Measurements from ENCODE around the gene TSHZ1. TPM values are rescaled to one million over a fixed set of nuclear protein-coding genes. Genes with fewer than 3 reads are reported as not detected.

The TSHZ1 gene
- total RNA-seq, 2 experiments from 2014 or later, result 5.9 to 9.5 TPM

DNA sequence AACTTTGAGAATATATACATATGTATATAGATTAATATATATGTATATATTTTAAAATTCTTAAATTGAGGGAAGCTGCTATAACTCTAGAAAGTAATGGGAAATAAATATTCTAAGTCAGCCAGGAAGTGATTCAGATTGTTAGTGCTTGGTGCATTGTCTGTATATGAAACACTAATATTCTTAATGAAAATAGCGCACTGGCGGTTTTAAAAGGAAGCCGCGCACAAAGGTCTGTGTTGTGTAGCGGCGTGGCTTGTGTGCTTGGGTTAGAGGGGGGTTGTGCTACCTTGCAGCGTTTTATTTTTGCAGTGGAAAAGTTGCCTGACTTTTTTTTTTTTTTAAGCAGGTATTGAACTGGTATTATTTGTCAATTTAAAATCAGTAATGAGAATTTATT is 11.3 kb downstream of the TSHZ1 start:
- no peaks in the 10 kb centered on the region for H3K9me2 ChIP-seq (ENCODE audit: insufficient read depth, low read length)
- no peaks in the 10 kb centered on the region for H3K4me1 ChIP-seq (ENCODE audit: insufficient read depth, low read length, poor library complexity, severe bottlenecking)
- no peaks in the 10 kb centered on the region for H3K9me3 ChIP-seq (ENCODE audit: low read length)
- DNase-seq (ENCODE audit: low spot score), result no peak
- intact Hi-C loops (cut with micrococcal nuclease; ENCODE audit: unreplicated experiment), result no loop called here
- H3K27ac ChIP-seq (ENCODE audit: low read depth, low read length, poor library complexity, severe bottlenecking), result no peak overlapping the region
- H2AFZ ChIP-seq (ENCODE audit: low read length), result no peak overlapping the region
- no peaks in the 10 kb centered on the region for H3K36me3 ChIP-seq (ENCODE audit: insufficient read depth, low read length)
- BruUV-seq (replicated peaks), result no TSS peak
- no peak for TF ChIP-seq EZH2phosphoT487 (IDR thresholded peaks at IDR 0.05; ENCODE audit: borderline replicate concordance, low read depth, low read length)
- TF ChIP-seq, protein P1, sequence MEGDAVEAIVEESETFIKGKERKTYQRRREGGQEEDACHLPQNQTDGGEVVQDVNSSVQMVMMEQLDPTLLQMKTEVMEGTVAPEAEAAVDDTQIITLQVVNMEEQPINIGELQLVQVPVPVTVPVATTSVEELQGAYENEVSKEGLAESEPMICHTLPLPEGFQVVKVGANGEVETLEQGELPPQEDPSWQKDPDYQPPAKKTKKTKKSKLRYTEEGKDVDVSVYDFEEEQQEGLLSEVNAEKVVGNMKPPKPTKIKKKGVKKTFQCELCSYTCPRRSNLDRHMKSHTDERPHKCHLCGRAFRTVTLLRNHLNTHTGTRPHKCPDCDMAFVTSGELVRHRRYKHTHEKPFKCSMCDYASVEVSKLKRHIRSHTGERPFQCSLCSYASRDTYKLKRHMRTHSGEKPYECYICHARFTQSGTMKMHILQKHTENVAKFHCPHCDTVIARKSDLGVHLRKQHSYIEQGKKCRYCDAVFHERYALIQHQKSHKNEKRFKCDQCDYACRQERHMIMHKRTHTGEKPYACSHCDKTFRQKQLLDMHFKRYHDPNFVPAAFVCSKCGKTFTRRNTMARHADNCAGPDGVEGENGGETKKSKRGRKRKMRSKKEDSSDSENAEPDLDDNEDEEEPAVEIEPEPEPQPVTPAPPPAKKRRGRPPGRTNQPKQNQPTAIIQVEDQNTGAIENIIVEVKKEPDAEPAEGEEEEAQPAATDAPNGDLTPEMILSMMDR (conservative IDR thresholded peaks at IDR 0.05; ENCODE audit: low read length), result no peak
- H3K4me2 ChIP-seq (ENCODE audit: low read length), result no peak overlapping the region
- no peaks in the 10 kb centered on the region for H3K79me2 ChIP-seq (ENCODE audit: insufficient read depth, low read depth, low read length)
- H3K4me3 ChIP-seq (ENCODE audit: low read depth, low read length, poor library complexity, severe bottlenecking), result no peak overlapping the region
- ChIA-PET CTCF (ENCODE audit: unreplicated experiment) (no interaction called here), POLR2A (no interaction called here)
- no peaks in the 10 kb centered on the region for H4K20me1 ChIP-seq (ENCODE audit: insufficient read depth, low read length)

DNA sequence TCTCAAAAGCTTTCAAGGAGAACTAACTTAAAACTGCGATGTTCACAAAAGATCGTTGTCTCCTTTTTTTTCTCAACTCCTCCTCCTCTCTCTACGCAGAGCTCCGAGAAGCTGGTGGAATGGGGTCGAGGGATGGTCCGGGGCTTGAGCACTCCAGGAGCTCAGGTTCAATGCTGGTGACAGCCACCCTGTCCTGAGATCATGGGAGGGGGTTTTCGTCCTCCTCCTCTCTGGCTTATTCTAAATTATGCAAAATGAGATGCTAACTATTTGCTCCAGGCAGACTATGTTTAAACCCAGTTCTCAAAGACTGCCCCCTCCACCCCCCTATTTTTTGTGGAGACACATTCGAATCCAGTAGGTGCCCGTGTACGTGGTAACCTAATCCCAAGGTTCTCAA is 11.8 kb downstream of the TSHZ1 start:
- intact Hi-C loops (cut with micrococcal nuclease; ENCODE audit: unreplicated experiment), result no loop called here
- H3K36me3 ChIP-seq (ENCODE audit: insufficient read depth, low read length), result no peaks in the 10 kb centered on the region
- no TSS peak for BruUV-seq (replicated peaks)
- H3K4me1 ChIP-seq (ENCODE audit: insufficient read depth, low read length, poor library complexity, severe bottlenecking), result no peaks in the 10 kb centered on the region
- no peak overlapping the region for H3K27ac ChIP-seq (ENCODE audit: low read depth, low read length, poor library complexity, severe bottlenecking)
- no peak overlapping the region for H2AFZ ChIP-seq (ENCODE audit: low read length)
- no peak overlapping the region for H3K4me2 ChIP-seq (ENCODE audit: low read length)
- H4K20me1 ChIP-seq (ENCODE audit: insufficient read depth, low read length), result no peaks in the 10 kb centered on the region
- ChIA-PET CTCF (ENCODE audit: unreplicated experiment) (no interaction called here), POLR2A (no interaction called here)
- no peak for DNase-seq (ENCODE audit: low spot score)
- TF ChIP-seq, protein P1 (conservative IDR thresholded peaks at IDR 0.05; ENCODE audit: low read length), result no peak
- TF ChIP-seq EZH2phosphoT487 (IDR thresholded peaks at IDR 0.05; ENCODE audit: borderline replicate concordance, low read depth, low read length), result no peak
- no peaks in the 10 kb centered on the region for H3K9me3 ChIP-seq (ENCODE audit: low read length)
- H3K79me2 ChIP-seq (ENCODE audit: insufficient read depth, low read depth, low read length), result no peaks in the 10 kb centered on the region
- H3K9me2 ChIP-seq (ENCODE audit: insufficient read depth, low read length), result no peaks in the 10 kb centered on the region
- H3K4me3 ChIP-seq (ENCODE audit: low read depth, low read length, poor library complexity, severe bottlenecking), result no peak overlapping the region

DNA sequence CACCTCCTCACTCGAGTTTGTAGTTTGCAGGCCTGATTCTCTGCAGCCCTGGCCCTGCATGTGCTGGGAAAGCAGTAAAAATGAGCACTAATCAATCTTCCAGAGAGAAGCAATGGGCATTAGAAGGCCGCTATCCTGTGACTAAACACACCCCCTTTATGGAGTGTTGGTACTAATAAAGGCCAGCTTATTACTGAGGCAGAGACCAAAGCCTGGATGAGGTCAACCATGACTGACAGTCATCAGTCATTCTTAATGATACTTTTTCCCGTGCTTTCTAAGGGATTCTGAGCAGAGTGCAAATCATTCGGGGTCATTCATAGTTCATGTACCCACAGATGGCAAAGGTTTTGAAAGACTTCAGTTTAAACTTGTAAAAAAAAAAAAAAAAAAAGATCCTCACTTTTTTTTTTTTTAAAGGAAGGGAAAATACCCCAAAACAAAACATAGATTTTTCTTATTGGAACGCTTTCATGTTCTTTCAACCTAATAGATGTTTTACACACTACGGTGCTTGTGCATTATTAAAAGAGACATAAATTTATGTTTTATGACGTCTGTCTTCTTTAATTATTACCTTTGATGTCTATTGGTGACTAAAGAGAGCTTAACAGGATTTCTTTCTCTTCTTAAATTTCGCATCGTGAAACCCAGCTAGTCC is 13.2 kb downstream of the TSHZ1 start:
- Histone ChIP-seq H3K4me3 (ENCODE audit: low read depth, low read length, poor library complexity, severe bottlenecking) (no peak overlapping the region), H3K79me2 (ENCODE audit: insufficient read depth, low read depth, low read length) (no peaks in the 10 kb centered on the region), H3K9me2 (ENCODE audit: insufficient read depth, low read length) (no peaks in the 10 kb centered on the region), H3K9me3 (ENCODE audit: low read length) (no peaks in the 10 kb centered on the region), H3K36me3 (ENCODE audit: insufficient read depth, low read length) (no peaks in the 10 kb centered on the region), H4K20me1 (ENCODE audit: insufficient read depth, low read length) (no peaks in the 10 kb centered on the region), H3K27ac (ENCODE audit: low read depth, low read length, poor library complexity, severe bottlenecking) (no peak overlapping the region), H3K4me2 (ENCODE audit: low read length) (no peak overlapping the region), H2AFZ (ENCODE audit: low read length) (no peak overlapping the region), H3K4me1 (ENCODE audit: insufficient read depth, low read length, poor library complexity, severe bottlenecking) (no peaks in the 10 kb centered on the region)
- no TSS peak for BruUV-seq (replicated peaks)
- CTCF ChIA-PET (ENCODE audit: unreplicated experiment), result no interaction called here
- no peak for DNase-seq (ENCODE audit: low spot score)
- POLR2A ChIA-PET, result interaction anchor here (0.7 kb wide), 1 partner anchor 9 kb away, joined by 7 read pairs; no protein-coding TSS in a partner anchor
- intact Hi-C loops (cut with micrococcal nuclease; ENCODE audit: unreplicated experiment), result no loop called here
- no peak for TF ChIP-seq EZH2phosphoT487 (IDR thresholded peaks at IDR 0.05; ENCODE audit: borderline replicate concordance, low read depth, low read length)
- TF ChIP-seq, protein P1 (conservative IDR thresholded peaks at IDR 0.05; ENCODE audit: low read length), result no peak
